ENCODE data around the gene CRTC3. TPM values are rescaled to one million over a fixed set of nuclear protein-coding genes. Genes with fewer than 3 reads are reported as not detected.
A peak's percentile ranks its signal among the peaks of the same experiment; 100 is the strongest.

Gene CRTC3
- total and polyA plus RNA-seq, 4 donors, result 5.1 to 16.8 (median 7.6) TPM

GRCh38 chr15:90664650-90665287, 135.0 kb downstream of the CRTC3 start:
- peak overlapping the region; percentile 40 to 71 for H3K27ac ChIP-seq (ENCODE audit: low read depth in 1 of 2, low read length in 2 of 2)
- no peak for DNase-seq (ENCODE audit: low spot score)
- H3K36me3 ChIP-seq (ENCODE audit: control insufficient read depth in 4 of 4, insufficient read depth in 3 of 4, low read depth in 1 of 4, low read length in 3 of 4), result no peaks in the 10 kb centered on the region
- 33% methylated on average over 28 of the region's 28 CpGs for WGBS
- peak overlapping the region; percentile 67 to 76 (median 69) for H3K4me3 ChIP-seq (ENCODE audit: low read depth in 1 of 3, low read length in 3 of 3)
- H3K27me3 ChIP-seq (ENCODE audit: control insufficient read depth in 4 of 4, insufficient read depth in 4 of 4, low read length in 3 of 4), result no peaks in the 10 kb centered on the region
- H3K9ac ChIP-seq (ENCODE audit: low read depth in 1 of 2, low read length in 2 of 2), result peak overlapping the region in 1 of 2 donors; percentile 30
- TF ChIP-seq YY1 (IDR thresholded peaks at IDR 0.05) (no peak), FOXA1 (IDR thresholded peaks at IDR 0.05) (no peak), NR2F2 (IDR thresholded peaks at IDR 0.05) (no peak)
- peaks cover 0 to 5% (median 2%) of the 10 kb centered on the region in 4 donors for H3K4me1 ChIP-seq (ENCODE audit: control insufficient read depth in 4 of 4, insufficient read depth in 4 of 4, low read length in 3 of 4)
- no peaks in the 10 kb centered on the region for H3K9me3 ChIP-seq (ENCODE audit: control insufficient read depth in 4 of 4, low read length in 3 of 4)

GRCh38 chr15:90665288-90666134, 135.8 kb downstream of the CRTC3 start:
- H3K4me3 ChIP-seq (ENCODE audit: low read depth in 1 of 3, low read length in 3 of 3), result peak overlapping the region; percentile 67 to 76 (median 69)
- no peaks in the 10 kb centered on the region for H3K36me3 ChIP-seq (ENCODE audit: control insufficient read depth in 4 of 4, insufficient read depth in 3 of 4, low read depth in 1 of 4, low read length in 3 of 4)
- no peaks in the 10 kb centered on the region for H3K27me3 ChIP-seq (ENCODE audit: control insufficient read depth in 4 of 4, insufficient read depth in 4 of 4, low read length in 3 of 4)
- peak; percentile 68 for DNase-seq (ENCODE audit: low spot score)
- H3K4me1 ChIP-seq (ENCODE audit: control insufficient read depth in 4 of 4, insufficient read depth in 4 of 4, low read length in 3 of 4), result peaks cover 0 to 5% (median 2%) of the 10 kb centered on the region in 4 donors
- peak overlapping the region; percentile 40 to 71 for H3K27ac ChIP-seq (ENCODE audit: low read depth in 1 of 2, low read length in 2 of 2)
- no peaks in the 10 kb centered on the region for H3K9me3 ChIP-seq (ENCODE audit: control insufficient read depth in 4 of 4, low read length in 3 of 4)
- TF ChIP-seq SP1 (IDR thresholded peaks at IDR 0.05), result no peak
- TF ChIP-seq TAF1 (conservative IDR thresholded peaks at IDR 0.05), result peak; percentile 48
- peak; percentile 7 to 15 for TF ChIP-seq RAD21 (IDR thresholded peaks at IDR 0.05)
- peak in 1 of 2 donors; percentile 42 for TF ChIP-seq GABPA (IDR thresholded peaks at IDR 0.05 in 1 of 2, conservative IDR thresholded peaks at IDR 0.05 in 1 of 2)
- 5% methylated on average over 75 of the region's 75 CpGs for WGBS
- peak overlapping the region; percentile 33 to 73 for H3K9ac ChIP-seq (ENCODE audit: low read depth in 1 of 2, low read length in 2 of 2)

- peak overlapping the region in 2 of 3 donors; percentile 69 to 76 for H3K4me3 ChIP-seq (ENCODE audit: low read depth in 1 of 3, low read length in 3 of 3)
- H3K27me3 ChIP-seq (ENCODE audit: control insufficient read depth in 4 of 4, insufficient read depth in 4 of 4, low read length in 3 of 4), result no peaks in the 10 kb centered on the region
- no peaks in the 10 kb centered on the region for H3K9me3 ChIP-seq (ENCODE audit: control insufficient read depth in 4 of 4, low read length in 3 of 4)
- peaks cover 0 to 5% (median 2%) of the 10 kb centered on the region in 4 donors for H3K4me1 ChIP-seq (ENCODE audit: control insufficient read depth in 4 of 4, insufficient read depth in 4 of 4, low read length in 3 of 4)
- no peak for TF ChIP-seq FOXA1 (IDR thresholded peaks at IDR 0.05)
- no peak for TF ChIP-seq TAF1 (conservative IDR thresholded peaks at IDR 0.05)
- no peak for TF ChIP-seq FOXA2 (IDR thresholded peaks at IDR 0.05)
- no peak for TF ChIP-seq ZBTB33 (IDR thresholded peaks at IDR 0.05)
- TF ChIP-seq RXRA (IDR thresholded peaks at IDR 0.05), result no peak
- TF ChIP-seq YY1 (IDR thresholded peaks at IDR 0.05), result no peak
- TF ChIP-seq HNF4G (IDR thresholded peaks at IDR 0.05), result no peak
- TF ChIP-seq JUND (IDR thresholded peaks at IDR 0.05), result no peak
- TF ChIP-seq EGR1 (IDR thresholded peaks at IDR 0.05; ENCODE audit: low read depth in 2 of 2), result no peak
- TF ChIP-seq CTCF (IDR thresholded peaks at IDR 0.05; ENCODE audit: low read depth, low read length, missing input control), result no peak
- no peak for TF ChIP-seq RAD21 (IDR thresholded peaks at IDR 0.05)
- no peak for TF ChIP-seq GABPA (IDR thresholded peaks at IDR 0.05 in 1 of 2, conservative IDR thresholded peaks at IDR 0.05 in 1 of 2)
- no peak for TF ChIP-seq SP1 (IDR thresholded peaks at IDR 0.05)
- TF ChIP-seq REST (IDR thresholded peaks at IDR 0.05), result no peak
- TF ChIP-seq HNF4A (conservative IDR thresholded peaks at IDR 0.05), result no peak
- TF ChIP-seq ATF3 (IDR thresholded peaks at IDR 0.05), result no peak
- no peaks in the 10 kb centered on the region for H3K36me3 ChIP-seq (ENCODE audit: control insufficient read depth in 4 of 4, insufficient read depth in 3 of 4, low read depth in 1 of 4, low read length in 3 of 4)
- no peak overlapping the region for H3K27ac ChIP-seq (ENCODE audit: low read depth in 1 of 2, low read length in 2 of 2)
- H3K9ac ChIP-seq (ENCODE audit: low read depth in 1 of 2, low read length in 2 of 2), result peak overlapping the region in 1 of 2 donors; percentile 73
- WGBS, result 90% methylated on average over 14 of the region's 14 CpGs
- DNase-seq (ENCODE audit: low spot score), result no peak
Observed at GRCh38 chr15:90666135-90666909, 136.6 kb downstream of the CRTC3 start.
